Measurements from ENCODE around the gene DDX41. TPM values are rescaled to one million over a fixed set of nuclear protein-coding genes. Genes with fewer than 3 reads are reported as not detected.

DDX41 gene
- total and polyA plus RNA-seq, 8 donors: 24.3 to 88.1 (median 42.7) TPM

DNA sequence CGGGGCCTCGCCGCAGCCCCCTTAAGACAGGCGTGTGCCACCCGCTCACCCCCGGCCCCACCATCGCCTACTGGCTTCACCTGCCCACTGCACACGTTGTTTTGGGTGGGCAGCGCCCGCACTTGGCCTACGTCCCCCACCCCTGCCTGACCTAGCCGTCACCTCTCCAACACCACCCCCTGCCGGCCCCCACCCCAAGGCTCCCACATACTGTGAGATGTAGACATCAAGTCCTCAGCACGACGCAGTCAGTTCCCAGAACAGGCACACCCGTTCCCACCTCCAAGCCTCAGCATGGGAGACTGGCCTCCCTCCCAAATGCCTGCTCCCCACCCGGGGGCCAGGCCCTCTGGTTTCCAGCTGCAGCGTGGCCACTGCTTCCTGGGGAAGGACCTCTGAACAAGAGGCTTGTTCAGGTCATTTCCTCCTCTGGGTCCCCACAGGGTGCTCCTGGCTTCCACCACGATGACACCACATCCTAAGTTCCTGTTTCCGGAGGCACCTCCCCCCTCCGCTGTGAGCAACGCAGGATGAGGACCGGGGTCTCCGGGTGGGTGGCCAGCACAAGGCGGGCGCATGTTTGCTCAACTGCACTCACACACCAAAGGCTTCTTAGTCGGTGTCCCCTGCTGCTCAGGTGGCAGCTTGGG lies 54.6 kb downstream of the DDX41 start:
- Histone ChIP-seq H3K27me3 (no peaks in the 10 kb centered on the region), H3K4me3 (no peak overlapping the region), H3K9me3 (no peaks in the 10 kb centered on the region), H3K4me1 (no peaks in the 10 kb centered on the region), H3K36me3 (no peaks in the 10 kb centered on the region), H3K27ac (no peak overlapping the region)
- intact Hi-C loops (cut with DNase I): no loop called here
- DNase-seq (peak in 2 of 6 donors; percentile 21 to 60), ATAC-seq (no peak), FAIRE-seq (no peak)
- WGBS, 2 donors: 83 to 84% methylated on average over 27 of the region's 27 CpGs
- TF ChIP-seq, protein P1, sequence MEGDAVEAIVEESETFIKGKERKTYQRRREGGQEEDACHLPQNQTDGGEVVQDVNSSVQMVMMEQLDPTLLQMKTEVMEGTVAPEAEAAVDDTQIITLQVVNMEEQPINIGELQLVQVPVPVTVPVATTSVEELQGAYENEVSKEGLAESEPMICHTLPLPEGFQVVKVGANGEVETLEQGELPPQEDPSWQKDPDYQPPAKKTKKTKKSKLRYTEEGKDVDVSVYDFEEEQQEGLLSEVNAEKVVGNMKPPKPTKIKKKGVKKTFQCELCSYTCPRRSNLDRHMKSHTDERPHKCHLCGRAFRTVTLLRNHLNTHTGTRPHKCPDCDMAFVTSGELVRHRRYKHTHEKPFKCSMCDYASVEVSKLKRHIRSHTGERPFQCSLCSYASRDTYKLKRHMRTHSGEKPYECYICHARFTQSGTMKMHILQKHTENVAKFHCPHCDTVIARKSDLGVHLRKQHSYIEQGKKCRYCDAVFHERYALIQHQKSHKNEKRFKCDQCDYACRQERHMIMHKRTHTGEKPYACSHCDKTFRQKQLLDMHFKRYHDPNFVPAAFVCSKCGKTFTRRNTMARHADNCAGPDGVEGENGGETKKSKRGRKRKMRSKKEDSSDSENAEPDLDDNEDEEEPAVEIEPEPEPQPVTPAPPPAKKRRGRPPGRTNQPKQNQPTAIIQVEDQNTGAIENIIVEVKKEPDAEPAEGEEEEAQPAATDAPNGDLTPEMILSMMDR (IDR thresholded peaks at IDR 0.05): no peak

Other genes starting within 250 kb of the DDX41 start
- gene RAB24, start 213.2 kb downstream of the DDX41 start, total RNA-seq: 10 to 100 TPM; 34.5 to 43.1 (median 37.7) TPM
- gene RAB24, start 213.2 kb downstream of the DDX41 start, polyA plus RNA-seq: 100 to 1,000 TPM; 125 to 160 TPM
- gene PRELID1, start 213.2 kb downstream of the DDX41 start, total RNA-seq: 100 to 1,000 TPM in 4 of 6 donors, 10 to 100 TPM in 2; 77.8 to 153 (median 127) TPM
- 100 to 1,000 TPM in 1 of 2 donors, 10 to 100 TPM in 1; 98.6 to 134 TPM for gene PRELID1, start 213.2 kb downstream of the DDX41 start, polyA plus RNA-seq
- gene MXD3, start 205.1 kb downstream of the DDX41 start, total RNA-seq: 1 to 10 TPM; 3.0 to 7.1 (median 5.4) TPM
- 10 to 100 TPM; 34.2 to 55.0 TPM for gene MXD3, start 205.1 kb downstream of the DDX41 start, polyA plus RNA-seq
- 100 to 1,000 TPM in 2 of 6 donors, 10 to 100 TPM in 4; 71.1 to 128 (median 92.6) TPM for gene LMAN2, start 165.3 kb downstream of the DDX41 start, total RNA-seq
- gene LMAN2, start 165.3 kb downstream of the DDX41 start, polyA plus RNA-seq: 100 to 1,000 TPM in 1 of 2 donors, 10 to 100 TPM in 1; 80.7 to 110 TPM
- gene RGS14, start 159.0 kb downstream of the DDX41 start, total RNA-seq: 10 to 100 TPM in 4 of 6 donors, 1 to 10 TPM in 2; 7.0 to 15.7 (median 11.3) TPM
- gene RGS14, start 159.0 kb downstream of the DDX41 start, polyA plus RNA-seq: 10 to 100 TPM; 24.7 to 30.9 TPM
- not detected for gene SLC34A1, start 132.5 kb downstream of the DDX41 start, total RNA-seq
- gene SLC34A1, start 132.5 kb downstream of the DDX41 start, polyA plus RNA-seq: not detected
- not detected for gene PFN3, start 116.3 kb downstream of the DDX41 start, total RNA-seq
- gene PFN3, start 116.3 kb downstream of the DDX41 start, polyA plus RNA-seq: not detected
- 1 to 10 TPM in 5 of 6 donors, under 1 TPM in 1; 0.83 to 2.6 (median 1.8) TPM for gene F12, start 107.4 kb downstream of the DDX41 start, total RNA-seq
- 1 to 10 TPM; 1.1 to 2.2 TPM for gene F12, start 107.4 kb downstream of the DDX41 start, polyA plus RNA-seq
- 10 to 100 TPM; 10.6 to 14.5 (median 12.3) TPM for gene GRK6, start 90.3 kb downstream of the DDX41 start, total RNA-seq
- gene GRK6, start 90.3 kb downstream of the DDX41 start, polyA plus RNA-seq: 1 to 10 TPM; 7.2 to 7.6 TPM
- gene PRR7, start 70.1 kb downstream of the DDX41 start, total RNA-seq: 1 to 10 TPM; 1.7 to 3.5 (median 2.5) TPM
- gene PRR7, start 70.1 kb downstream of the DDX41 start, polyA plus RNA-seq: 1 to 10 TPM; 2.8 to 3.2 TPM
- 10 to 100 TPM; 10.2 to 38.2 (median 15.7) TPM for gene DBN1, start 43.3 kb downstream of the DDX41 start, total RNA-seq
- gene DBN1, start 43.3 kb downstream of the DDX41 start, polyA plus RNA-seq: 10 to 100 TPM; 17.1 to 29.2 TPM
- gene PDLIM7, start 19.4 kb downstream of the DDX41 start, total RNA-seq: 10 to 100 TPM in 2 of 6 donors, 1 to 10 TPM in 4; 3.9 to 39.9 (median 8.7) TPM
- 10 to 100 TPM; 23.2 to 38.0 TPM for gene PDLIM7, start 19.4 kb downstream of the DDX41 start, polyA plus RNA-seq
- gene DOK3, start 7.1 kb downstream of the DDX41 start, total RNA-seq: 10 to 100 TPM in 1 of 6 donors, 1 to 10 TPM in 4, under 1 TPM in 1; 0.98 to 11.4 (median 4.3) TPM
- 1 to 10 TPM; 3.9 to 6.5 TPM for gene DOK3, start 7.1 kb downstream of the DDX41 start, polyA plus RNA-seq
- 10 to 100 TPM; 30.1 to 79.7 (median 41.8) TPM for gene FAM193B, start 37.6 kb upstream of the DDX41 start, total RNA-seq
- gene FAM193B, start 37.6 kb upstream of the DDX41 start, polyA plus RNA-seq: 100 to 1,000 TPM; 399 to 519 TPM
- gene TMED9, start 75.2 kb upstream of the DDX41 start, total RNA-seq: 100 to 1,000 TPM in 5 of 6 donors, 10 to 100 TPM in 1; 99.1 to 167 (median 124) TPM
- gene TMED9, start 75.2 kb upstream of the DDX41 start, polyA plus RNA-seq: 100 to 1,000 TPM; 105 to 113 TPM
- gene B4GALT7, start 83.2 kb upstream of the DDX41 start, total RNA-seq: 10 to 100 TPM; 12.6 to 20.3 (median 15.8) TPM
- gene B4GALT7, start 83.2 kb upstream of the DDX41 start, polyA plus RNA-seq: 10 to 100 TPM; 44.6 to 51.0 TPM

Measured in pancreas (tissue), 10 donors.